HFFc6 (cell line): ENCODE results near the gene GAB3. TPM values are rescaled to one million over a fixed set of nuclear protein-coding genes. Genes with fewer than 3 reads are reported as not detected.

Experiments used
- DNase-seq: peaks from one replicate; pipeline ENCODE4 v3.0.0-alpha.2; 2018
- H3K27ac Mint-ChIP-seq: 2 replicates; pipeline ENCODE4 v1.8.0; 2020; ENCODE audit warnings: mild to moderate bottlenecking, mixed read lengths
- H3K27me3 Mint-ChIP-seq: 2 replicates; pipeline ENCODE4 v1.8.0; 2021; ENCODE audit warnings: mild to moderate bottlenecking, moderate library complexity, mixed read lengths; ENCODE audit not compliant: insufficient read depth
- H3K36me3 Mint-ChIP-seq: 2 replicates; pipeline ENCODE4 v1.8.0; 2021; ENCODE audit warnings: low read depth, mixed read lengths
- H3K4me1 Mint-ChIP-seq: 2 replicates; pipeline ENCODE4 v1.8.0; 2020; ENCODE audit warnings: low read depth, mixed read lengths
- H3K4me3 Mint-ChIP-seq: 2 replicates; pipeline ENCODE4 v1.8.0; 2020; ENCODE audit warnings: mild to moderate bottlenecking, moderate library complexity, mixed read lengths
- H3K9me3 Mint-ChIP-seq: 2 replicates; pipeline ENCODE4 v1.8.0; 2020; ENCODE audit warnings: mild to moderate bottlenecking, mixed read lengths
- CTCF ChIP-seq: fragments of 200-600 bp; sonication (generic); IDR thresholded peaks from 2 replicates; pipeline ENCODE4 v1.5.0; 2021; ENCODE audit warnings: antibody characterized with exemption, mild to moderate bottlenecking
- total RNA-seq, 6 experiments: library from RNA; stranded (reverse); fragmentation: NEBNext Ultra II Directional; extraction: Animal tissue kit (Norgen Biotek cat#: 25700); gene quantifications; 2 replicates in 1 of 6; 3 replicates in 5 of 6; pipeline ENCODE4 v1.2.3, GENCODE V29; 2021

Gene GAB3
- total RNA-seq, 6 experiments from 2014 or later, result 0.05 to 0.50 (median 0.16) TPM

DNA sequence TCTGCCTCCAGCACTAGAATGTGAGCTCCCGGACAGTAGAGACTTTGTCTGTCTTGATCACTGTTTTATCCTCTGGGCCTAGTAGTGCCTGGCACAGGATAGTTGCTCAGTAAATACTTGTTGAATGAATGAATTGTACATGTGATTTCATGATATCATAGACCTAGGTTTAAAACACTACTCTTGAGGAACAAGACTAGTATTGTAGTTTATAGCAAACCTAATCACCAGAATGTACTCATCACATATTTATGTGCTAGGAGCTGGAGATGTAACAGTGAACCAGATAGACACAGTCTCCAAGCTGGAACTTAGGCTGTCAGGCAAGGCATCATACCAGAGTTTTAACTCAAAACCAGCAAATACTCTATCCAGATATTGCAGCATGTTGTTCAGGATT is 23.5 kb downstream of the GAB3 start:
- Mint-ChIP-seq H3K4me3 (no peak overlapping the region), H3K27me3 (no peaks in the 10 kb centered on the region), H3K36me3 (no peaks in the 10 kb centered on the region), H3K4me1 (peaks cover 60% of the 10 kb centered on the region), H3K9me3 (no peaks in the 10 kb centered on the region), H3K27ac (no peak overlapping the region; the same call in 1 of the 2 replicates)
- no peak for TF ChIP-seq CTCF
- DNase-seq, result peak; percentile 4

DNA sequence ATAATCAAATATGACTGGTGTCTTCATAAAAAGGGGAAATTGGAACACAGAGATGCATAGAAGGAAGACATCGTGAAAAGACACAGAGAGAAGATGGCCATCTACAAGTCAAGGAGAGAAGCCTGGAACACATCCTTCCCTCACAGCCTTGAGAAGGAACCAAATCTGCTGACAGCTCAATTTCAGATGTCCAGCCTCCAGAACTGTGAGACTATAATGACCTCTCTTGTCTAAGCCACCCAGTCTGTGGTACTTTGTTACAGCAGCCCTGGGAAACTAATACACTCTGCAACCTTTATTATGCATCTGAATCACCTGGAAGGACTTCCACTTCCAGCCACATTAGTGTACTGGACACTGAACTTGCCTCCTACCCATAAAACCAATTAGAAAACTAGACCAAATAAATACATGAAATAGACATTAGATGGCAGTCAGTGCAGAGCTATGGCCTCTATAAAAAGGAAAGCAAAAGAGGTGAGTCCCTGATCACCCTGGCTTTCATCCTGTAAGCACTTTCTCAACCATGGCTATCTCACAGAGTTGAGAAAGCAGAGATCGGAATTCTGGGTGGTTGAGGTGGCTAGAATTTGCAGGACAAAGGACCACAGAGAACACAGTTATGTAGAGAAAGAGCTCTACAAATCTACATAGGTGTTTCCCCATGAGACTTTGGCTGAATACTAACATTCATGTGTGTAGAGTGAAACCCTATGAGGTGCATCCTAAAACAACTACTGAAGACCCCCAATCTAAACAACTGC is 25.7 kb downstream of the GAB3 start:
- Mint-ChIP-seq H3K36me3 (no peaks in the 10 kb centered on the region), H3K4me1 (peaks cover 43% of the 10 kb centered on the region), H3K27me3 (no peaks in the 10 kb centered on the region), H3K4me3 (no peak overlapping the region), H3K27ac (no peak overlapping the region), H3K9me3 (no peaks in the 10 kb centered on the region)
- DNase-seq, result no peak
- TF ChIP-seq CTCF, result no peak

DNA sequence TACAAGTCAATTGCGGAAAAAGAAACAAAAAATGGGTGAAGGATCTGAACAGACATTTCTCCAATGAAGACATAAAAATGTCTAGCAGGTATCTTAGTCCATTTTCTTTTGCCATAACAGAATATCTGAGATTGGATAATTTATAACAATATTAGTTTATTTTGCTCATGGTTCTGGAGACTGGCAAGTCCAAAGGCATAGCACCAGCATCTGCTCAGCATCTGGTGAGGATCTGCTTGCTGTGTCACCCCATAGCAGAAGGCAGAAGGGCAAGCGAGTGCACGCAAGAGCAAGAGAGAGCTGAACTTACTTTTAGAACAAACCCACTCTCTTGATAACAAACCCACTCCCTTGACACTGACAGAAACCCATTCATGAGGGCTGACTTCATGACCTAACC is 29.7 kb downstream of the GAB3 start:
- H3K27me3 Mint-ChIP-seq, result peaks cover 2% of the 10 kb centered on the region; the same call in 1 of the 2 replicates

DNA sequence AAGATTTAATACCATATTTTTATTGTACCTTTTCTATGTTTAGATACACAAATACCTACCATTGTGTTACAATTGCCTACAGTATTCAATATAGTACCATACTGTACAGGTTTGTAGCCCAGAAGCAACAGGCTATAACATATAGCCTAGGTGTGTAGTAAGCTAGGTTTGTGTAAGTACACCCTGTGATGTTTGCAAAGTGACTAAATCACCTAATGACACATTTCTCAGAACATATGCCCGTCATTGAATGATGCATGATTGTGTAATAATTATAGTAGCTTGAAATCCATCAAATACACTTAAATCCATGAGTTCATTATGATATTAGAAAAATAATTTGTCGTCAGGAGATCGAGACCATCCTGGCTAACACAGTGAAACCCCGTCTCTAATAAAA is 30.8 kb downstream of the GAB3 start:
- H3K9me3 Mint-ChIP-seq, result no peaks in the 10 kb centered on the region
- H3K4me1 Mint-ChIP-seq, result peaks cover 22% of the 10 kb centered on the region
- peaks cover 2% of the 10 kb centered on the region; the same call in 1 of the 2 replicates for H3K27me3 Mint-ChIP-seq
- no peak for DNase-seq
- H3K27ac Mint-ChIP-seq, result no peak overlapping the region
- no peaks in the 10 kb centered on the region for H3K36me3 Mint-ChIP-seq
- H3K4me3 Mint-ChIP-seq, result no peak overlapping the region
- no peak for TF ChIP-seq CTCF

More for the DNA sequence above, 29.7 kb downstream of the GAB3 start:
- no peak overlapping the region for H3K4me3 Mint-ChIP-seq
- DNase-seq, result no peak
- no peak for TF ChIP-seq CTCF
- no peaks in the 10 kb centered on the region for H3K36me3 Mint-ChIP-seq
- peaks cover 29% of the 10 kb centered on the region for H3K4me1 Mint-ChIP-seq
- H3K9me3 Mint-ChIP-seq, result no peaks in the 10 kb centered on the region
- no peak overlapping the region for H3K27ac Mint-ChIP-seq

GRCh38 chrX:154719132-154719675 is 31.7 kb downstream of the GAB3 start:
- peak overlapping the region; percentile 59 for H3K27ac Mint-ChIP-seq

More at GRCh38 chrX:154719132-154719675, 31.7 kb downstream of the GAB3 start:
- DNase-seq, result peak; percentile 73
- Mint-ChIP-seq H3K4me3 (no peak overlapping the region), H3K9me3 (no peaks in the 10 kb centered on the region), H3K36me3 (no peaks in the 10 kb centered on the region), H3K27me3 (peaks cover 2% of the 10 kb centered on the region; the same call in 1 of the 2 replicates), H3K4me1 (peaks cover 22% of the 10 kb centered on the region)
- no peak for TF ChIP-seq CTCF
